Measurements from ENCODE around the gene EFNB2. TPM values are rescaled to one million over a fixed set of nuclear protein-coding genes. Genes with fewer than 3 reads are reported as not detected.

Gene EFNB2
- total and polyA plus RNA-seq, 12 donors, result 9.7 to 21.1 (median 14.3) TPM

DNA sequence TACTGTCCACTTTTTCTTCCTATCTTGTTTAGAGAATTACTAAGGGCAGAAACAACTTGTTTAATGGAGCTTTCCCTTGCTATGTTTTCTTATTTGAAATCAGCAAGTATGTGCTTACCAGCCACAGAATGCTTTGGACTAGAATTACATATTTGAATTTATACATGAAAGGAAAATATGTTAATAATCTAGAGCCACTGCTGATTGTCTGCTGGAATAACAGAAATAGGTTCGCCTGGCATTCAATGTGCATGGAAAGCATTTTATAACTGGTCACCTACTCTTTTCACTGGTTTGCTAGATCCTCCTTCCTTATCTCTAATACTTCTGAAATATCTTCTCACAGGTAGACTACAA, 8.0 kb downstream of the EFNB2 start:
- Histone ChIP-seq H3K4me1 (peaks cover 0 to 79% (median 32%) of the 10 kb centered on the region in 9 donors), H3K27me3 (peaks cover 0 to 25% (median 0%) of the 10 kb centered on the region in 7 donors), H3K27ac (no peak overlapping the region), H3K9me3 (no peaks in the 10 kb centered on the region), H3K4me3 (peak overlapping the region in 3 of 10 donors; percentile 15 to 17 (median 17)), H3K36me3 (no peaks in the 10 kb centered on the region)
- intact Hi-C loops (cut with DNase I), result loop anchor here in 1 of 10 donors (10.0 kb wide), 1 partner anchor 443 kb away; no protein-coding TSS in a partner anchor
- no peak for DNase-seq
- 88 to 92% methylated on average over 1 of the region's 1 CpG for WGBS, 2 donors
- TF ChIP-seq, protein P1, sequence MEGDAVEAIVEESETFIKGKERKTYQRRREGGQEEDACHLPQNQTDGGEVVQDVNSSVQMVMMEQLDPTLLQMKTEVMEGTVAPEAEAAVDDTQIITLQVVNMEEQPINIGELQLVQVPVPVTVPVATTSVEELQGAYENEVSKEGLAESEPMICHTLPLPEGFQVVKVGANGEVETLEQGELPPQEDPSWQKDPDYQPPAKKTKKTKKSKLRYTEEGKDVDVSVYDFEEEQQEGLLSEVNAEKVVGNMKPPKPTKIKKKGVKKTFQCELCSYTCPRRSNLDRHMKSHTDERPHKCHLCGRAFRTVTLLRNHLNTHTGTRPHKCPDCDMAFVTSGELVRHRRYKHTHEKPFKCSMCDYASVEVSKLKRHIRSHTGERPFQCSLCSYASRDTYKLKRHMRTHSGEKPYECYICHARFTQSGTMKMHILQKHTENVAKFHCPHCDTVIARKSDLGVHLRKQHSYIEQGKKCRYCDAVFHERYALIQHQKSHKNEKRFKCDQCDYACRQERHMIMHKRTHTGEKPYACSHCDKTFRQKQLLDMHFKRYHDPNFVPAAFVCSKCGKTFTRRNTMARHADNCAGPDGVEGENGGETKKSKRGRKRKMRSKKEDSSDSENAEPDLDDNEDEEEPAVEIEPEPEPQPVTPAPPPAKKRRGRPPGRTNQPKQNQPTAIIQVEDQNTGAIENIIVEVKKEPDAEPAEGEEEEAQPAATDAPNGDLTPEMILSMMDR (IDR thresholded peaks at IDR 0.05), result no peak
- no peak for ATAC-seq

DNA sequence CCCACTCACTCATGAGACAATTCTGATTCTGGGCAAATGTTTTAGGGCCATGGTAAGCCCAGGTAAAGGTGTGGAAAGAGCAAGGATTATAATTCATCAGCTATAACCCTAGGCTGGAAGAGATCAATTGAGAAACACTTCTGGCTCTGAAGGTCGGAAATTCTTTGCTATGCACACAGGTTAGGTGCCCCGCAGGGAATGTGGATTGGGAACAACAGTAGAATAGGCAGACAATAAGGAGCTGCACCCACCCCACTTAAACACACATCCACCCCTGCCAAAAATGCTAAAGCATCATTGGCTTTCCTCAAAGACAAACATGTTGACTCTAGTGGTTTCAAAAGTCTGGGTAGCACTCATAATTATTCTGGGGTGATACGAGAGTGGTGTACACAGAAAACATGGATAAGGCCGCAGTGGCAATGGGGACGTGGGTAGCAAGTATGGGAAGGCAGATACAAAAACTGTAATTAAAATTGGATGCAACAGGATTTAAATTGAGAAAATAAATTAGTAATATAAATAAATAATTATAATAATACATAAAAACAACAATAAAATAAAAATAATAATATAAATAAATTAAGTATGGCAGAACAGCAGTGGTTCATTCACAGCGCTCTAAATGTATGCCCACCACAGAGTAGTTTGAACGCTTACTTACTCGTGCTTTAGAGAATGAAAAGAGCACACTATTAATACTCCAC, 8.6 kb downstream of the EFNB2 start:
- no peaks in the 10 kb centered on the region for H3K36me3 ChIP-seq
- peaks cover 0 to 79% (median 33%) of the 10 kb centered on the region in 9 donors for H3K4me1 ChIP-seq
- DNase-seq, result no peak
- ATAC-seq, result no peak
- TF ChIP-seq, protein P1 (IDR thresholded peaks at IDR 0.05), result no peak
- 88 to 89% methylated on average over 8 of the region's 8 CpGs for WGBS, 2 donors
- H3K4me3 ChIP-seq, result peak overlapping the region in 2 of 10 donors; percentile 15 to 17
- intact Hi-C loops (cut with DNase I), result loop anchor here in 1 of 10 donors (10.0 kb wide), 1 partner anchor 442 kb away; no protein-coding TSS in a partner anchor
- H3K27ac ChIP-seq, result no peak overlapping the region
- peaks cover 0 to 20% (median 0%) of the 10 kb centered on the region in 7 donors for H3K27me3 ChIP-seq
- H3K9me3 ChIP-seq, result no peaks in the 10 kb centered on the region

DNA sequence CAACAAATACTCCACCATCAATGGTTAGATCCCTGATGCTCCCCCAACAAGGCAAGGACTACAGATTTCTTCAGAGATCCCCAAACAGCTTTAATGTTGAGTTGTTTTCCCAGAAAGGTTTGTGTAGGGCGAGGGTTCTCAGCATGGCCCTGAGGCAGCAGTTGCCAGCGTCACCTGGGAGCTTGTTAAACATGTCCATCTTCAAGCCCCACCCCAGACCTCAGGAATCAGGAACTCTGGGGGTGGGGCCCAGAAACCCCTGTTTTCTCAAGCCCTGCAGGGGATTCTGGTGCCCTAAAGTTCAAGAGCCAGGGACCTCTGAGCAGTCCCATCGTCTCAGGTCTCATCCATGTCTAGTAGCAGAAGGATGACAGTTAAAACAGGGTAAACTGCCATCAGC, 9.6 kb downstream of the EFNB2 start:
- Histone ChIP-seq H3K36me3 (no peaks in the 10 kb centered on the region), H3K27ac (no peak overlapping the region), H3K27me3 (peaks cover 0 to 10% (median 0%) of the 10 kb centered on the region in 7 donors), H3K4me3 (peak overlapping the region in 2 of 10 donors; percentile 7 to 17), H3K4me1 (peaks cover 0 to 90% (median 34%) of the 10 kb centered on the region in 9 donors), H3K9me3 (no peaks in the 10 kb centered on the region)
- DNase-seq, result no peak
- no peak for ATAC-seq
- TF ChIP-seq, protein P1 (IDR thresholded peaks at IDR 0.05), result no peak
- intact Hi-C loops (cut with DNase I), result loop anchor here in 1 of 10 donors (10.0 kb wide), 1 partner anchor 441 kb away; no protein-coding TSS in a partner anchor
- WGBS, 2 donors, result 85 to 90% methylated on average over 3 of the region's 3 CpGs

DNA sequence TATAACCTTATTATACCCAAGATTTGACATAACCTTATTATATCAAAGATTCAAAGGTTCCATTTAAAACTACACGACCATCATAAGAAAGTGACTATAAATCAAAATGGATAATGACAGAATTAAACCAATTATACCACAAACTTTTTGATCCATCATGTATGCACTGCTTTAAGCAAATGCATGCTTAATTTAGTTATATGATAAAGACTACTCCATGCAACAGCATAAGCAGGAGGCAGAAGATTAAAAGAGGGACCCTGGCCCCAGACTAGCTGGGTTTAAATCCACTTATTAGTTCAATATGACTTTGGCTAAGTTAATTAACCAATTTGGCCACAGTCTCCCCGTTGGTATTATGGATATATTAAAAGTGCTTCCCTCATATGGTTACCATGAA, 11.4 kb downstream of the EFNB2 start:
- Histone ChIP-seq H3K36me3 (no peaks in the 10 kb centered on the region), H3K4me1 (peaks cover 0 to 94% (median 39%) of the 10 kb centered on the region in 9 donors), H3K27ac (no peak overlapping the region), H3K9me3 (no peaks in the 10 kb centered on the region), H3K4me3 (peak overlapping the region in 1 of 10 donors; percentile 6), H3K27me3 (no peaks in the 10 kb centered on the region)
- ATAC-seq (no peak), DNase-seq (no peak)
- WGBS, 2 donors, result 67 to 80% methylated on average over 2 of the region's 2 CpGs
- TF ChIP-seq, protein P1 (IDR thresholded peaks at IDR 0.05), result no peak
- intact Hi-C loops (cut with DNase I), result loop anchor here in 3 of 10 donors (5.0 to 10.0 kb wide), 3 partner anchors 439 to 447 kb away; no protein-coding TSS in a partner anchor
